Fibroblast of skin of abdomen (primary cell): ENCODE results near the gene ATCAY.
"Not testable (repeated sequence)": the region's sequence is repeated elsewhere in the genome, so short reads cannot be mapped to it uniquely, and the experiment has no call there.

Experiments
- DNase-seq: peaks from one replicate; pipeline ENCODE4 v3.0.0-alpha.2; 2013

The ATCAY gene

GRCh38 chr19:3857449-3858003 is 23.0 kb upstream of the ATCAY start:
- DNase-seq: no peak

- no peak for DNase-seq
Observed at GRCh38 chr19:3860499-3860898, 20.0 kb upstream of the ATCAY start.

GRCh38 chr19:3862826-3863500 is 17.5 kb upstream of the ATCAY start:
- no peak for DNase-seq

- DNase-seq: no peak
Observed at GRCh38 chr19:3863648-3864047, 16.8 kb upstream of the ATCAY start.

- no peak for DNase-seq
Observed at GRCh38 chr19:3866910-3867638, 13.4 kb upstream of the ATCAY start.

- no peak for DNase-seq
Observed at GRCh38 chr19:3867971-3868769, 12.3 kb upstream of the ATCAY start.

GRCh38 chr19:3868770-3869456 is 11.6 kb upstream of the ATCAY start, which contains the start of gene ZFR2:
Gene ZFR2 (minus strand): TSS chr19:3869038. CDS start chr19:3869017, 21 bp downstream.
- DNase-seq: no peak

- DNase-seq: no peak
Observed at GRCh38 chr19:3873151-3873550, 7.3 kb upstream of the ATCAY start.

GRCh38 chr19:3874695-3875094 is 5.8 kb upstream of the ATCAY start:
- DNase-seq: not testable (repeated sequence)

GRCh38 chr19:3879656-3880055 is 829 bp upstream of the ATCAY start:
- no peak for DNase-seq

- DNase-seq: no peak
Observed at GRCh38 chr19:3881272-3882040, 971 bp downstream of the ATCAY start.

- DNase-seq: no peak
Observed at GRCh38 chr19:3882041-3882384, 1.5 kb downstream of the ATCAY start.

- DNase-seq: no peak
Observed at GRCh38 chr19:3890591-3890990, 10.1 kb downstream of the ATCAY start.

GRCh38 chr19:3893509-3894179 is 13.2 kb downstream of the ATCAY start:
- no peak for DNase-seq

- not testable (repeated sequence) for DNase-seq
Observed at GRCh38 chr19:3894959-3895358, 14.5 kb downstream of the ATCAY start.

- no peak for DNase-seq
Observed at GRCh38 chr19:3895788-3896187, 15.3 kb downstream of the ATCAY start.

GRCh38 chr19:3897936-3898335 is 17.5 kb downstream of the ATCAY start:
- no peak for DNase-seq

- DNase-seq: no peak
Observed at GRCh38 chr19:3898426-3898825, 17.9 kb downstream of the ATCAY start.

- DNase-seq: no peak
Observed at GRCh38 chr19:3899531-3900294, 19.2 kb downstream of the ATCAY start.

GRCh38 chr19:3902317-3902973 is 22.0 kb downstream of the ATCAY start:
- no peak for DNase-seq
